H9 (cell line): Measurements from ENCODE around the gene TRIM60. TPM values are rescaled to one million over a fixed set of nuclear protein-coding genes. Genes with fewer than 3 reads are reported as not detected.

Source experiments
- DNase-seq: peaks from one replicate; pipeline ENCODE4 v3.0.0-alpha.2; 2017
- H2AFZ ChIP-seq: one replicate; pipeline ENCODE4 v1.6.1; 2013; ENCODE audit warnings: mild to moderate bottlenecking, low read length, control low read depth, moderate library complexity
- H2AK5ac ChIP-seq: 2 replicates; pipeline ENCODE4 v1.6.1; 2013; ENCODE audit warnings: low read length, control low read depth, mixed read lengths; ENCODE audit not compliant: insufficient read length
- H2BK120ac ChIP-seq: one replicate; pipeline ENCODE4 v1.6.1; 2013; ENCODE audit warnings: low read depth, mild to moderate bottlenecking, low read length, control low read depth, inconsistent platforms; ENCODE audit not compliant: poor library complexity, severe bottlenecking
- H2BK12ac ChIP-seq: 2 replicates; pipeline ENCODE4 v1.6.1; 2013; ENCODE audit warnings: low read length, control low read depth, mixed read lengths, low read depth; ENCODE audit not compliant: insufficient read length
- H2BK15ac ChIP-seq: 2 replicates; pipeline ENCODE4 v1.6.1; 2013; ENCODE audit warnings: low read depth, low read length, control low read depth
- H2BK20ac ChIP-seq: one replicate; pipeline ENCODE4 v1.6.1; 2013; ENCODE audit warnings: low read depth, mild to moderate bottlenecking, low read length, control low read depth, inconsistent platforms; ENCODE audit not compliant: poor library complexity, severe bottlenecking
- H2BK5ac ChIP-seq: 2 replicates; pipeline ENCODE4 v1.6.1; 2013; ENCODE audit warnings: low read length, control low read depth, mixed read lengths; ENCODE audit not compliant: insufficient read length
- H3K14ac ChIP-seq: 2 replicates; pipeline ENCODE4 v1.6.1; 2013; ENCODE audit warnings: low read length, control low read depth; ENCODE audit not compliant: insufficient read depth
- H3K18ac ChIP-seq: 2 replicates; pipeline ENCODE4 v1.6.1; 2013; ENCODE audit warnings: low read depth, mild to moderate bottlenecking, mixed read lengths, low read length, control low read depth; ENCODE audit not compliant: insufficient read length
- H3K23ac ChIP-seq: 2 replicates; pipeline ENCODE4 v1.6.1; 2013; ENCODE audit warnings: low read length, control low read depth, mixed read lengths, low read depth; ENCODE audit not compliant: insufficient read length
- H3K23me2 ChIP-seq: 2 replicates; pipeline ENCODE4 v1.6.1; 2013; ENCODE audit warnings: low read depth, mild to moderate bottlenecking, mixed read lengths, low read length, control low read depth; ENCODE audit not compliant: insufficient read length, poor library complexity, severe bottlenecking
- H3K27ac ChIP-seq: 2 replicates; pipeline ENCODE4 v1.5.1; 2013; ENCODE audit warnings: low read length, control low read depth, mixed read lengths, low read depth; ENCODE audit not compliant: insufficient read length
- H3K27me3 ChIP-seq: 2 replicates; pipeline ENCODE4 v1.6.1; 2013; ENCODE audit warnings: low read length, control low read depth, inconsistent platforms; ENCODE audit not compliant: insufficient read depth
- H3K4ac ChIP-seq: 2 replicates; pipeline ENCODE4 v1.6.1; 2013; ENCODE audit warnings: low read depth, mild to moderate bottlenecking, control low read depth, inconsistent platforms, low read length, moderate library complexity
- H3K4me1 ChIP-seq: 2 replicates; pipeline ENCODE4 v1.6.1; 2013; ENCODE audit warnings: low read length, control low read depth, inconsistent platforms; ENCODE audit not compliant: insufficient read depth
- H3K4me2 ChIP-seq: 2 replicates; pipeline ENCODE4 v1.6.1; 2013; ENCODE audit warnings: low read length, control low read depth, mixed read lengths; ENCODE audit not compliant: insufficient read length, insufficient read depth
- H3K56ac ChIP-seq: 2 replicates; pipeline ENCODE4 v1.6.1; 2013; ENCODE audit warnings: low read depth, mild to moderate bottlenecking, mixed read lengths, low read length, control low read depth; ENCODE audit not compliant: insufficient read length
- H3K79me1 ChIP-seq: 2 replicates; pipeline ENCODE4 v1.6.1; 2013; ENCODE audit warnings: low read depth, mild to moderate bottlenecking, moderate library complexity, low read length, control low read depth, inconsistent platforms; ENCODE audit not compliant: insufficient read depth, poor library complexity, severe bottlenecking
- H3K79me2 ChIP-seq: 2 replicates; pipeline ENCODE4 v1.6.1; 2013; ENCODE audit warnings: low read length, control low read depth, inconsistent platforms; ENCODE audit not compliant: insufficient read depth
- H3K9ac ChIP-seq: 2 replicates; pipeline ENCODE4 v1.6.1; 2013; ENCODE audit warnings: low read length, control low read depth, mixed read lengths; ENCODE audit not compliant: insufficient read length; ENCODE audit errors: extremely low read depth
- H3K9me3 ChIP-seq: one replicate; pipeline ENCODE4 v1.6.1; 2013; ENCODE audit warnings: low read depth, low read length, inconsistent platforms; ENCODE audit not compliant: control insufficient read depth
- H3T11ph ChIP-seq: one replicate; pipeline ENCODE4 v1.6.1; 2013; ENCODE audit warnings: mild to moderate bottlenecking, low read length, control low read depth, inconsistent platforms
- H4K20me1 ChIP-seq: one replicate; pipeline ENCODE4 v1.6.1; 2013; ENCODE audit not compliant: control insufficient read depth, insufficient read length, insufficient read depth
- H4K5ac ChIP-seq: 2 replicates; pipeline ENCODE4 v1.6.1; 2013; ENCODE audit warnings: low read depth, mild to moderate bottlenecking, mixed read lengths, low read length, control low read depth; ENCODE audit not compliant: insufficient read length
- H4K8ac ChIP-seq: replicated peaks from 2 replicates; pipeline ENCODE4 v1.6.1; 2013; ENCODE audit warnings: low read length, control low read depth, mixed read lengths, low read depth; ENCODE audit not compliant: insufficient read length
- H4K91ac ChIP-seq: 2 replicates; pipeline ENCODE4 v1.6.1; 2013; ENCODE audit warnings: low read depth, mild to moderate bottlenecking, moderate library complexity, mixed read lengths, low read length, control low read depth; ENCODE audit not compliant: insufficient read length
- H3K27ac Mint-ChIP-seq, 3 experiments: 2 replicates in 2 of 3; 3 replicates in 1 of 3; pipeline ENCODE4 v1.8.0; 2020 to 2021; ENCODE audit warnings: mixed read lengths in 3 of 3, mild to moderate bottlenecking in 1 of 3, moderate library complexity in 1 of 3
- H3K27me3 Mint-ChIP-seq: 2 replicates; pipeline ENCODE4 v1.8.0; 2021; ENCODE audit warnings: low read depth, mild to moderate bottlenecking, moderate library complexity, mixed read lengths
- H3K36me3 Mint-ChIP-seq, 3 experiments: 2 replicates in 2 of 3; 3 replicates in 1 of 3; pipeline ENCODE4 v1.8.0; 2020 to 2021; ENCODE audit warnings: low read depth in 3 of 3, mixed read lengths in 3 of 3; ENCODE audit not compliant: insufficient read depth in 1 of 3
- H3K4me1 Mint-ChIP-seq, 2 experiments: 2 replicates each; pipeline ENCODE4 v1.8.0; 2020; ENCODE audit warnings: mixed read lengths in 2 of 2
- H3K4me3 Mint-ChIP-seq, 2 experiments: 2 replicates in 1 of 2; 3 replicates in 1 of 2; pipeline ENCODE4 v1.8.0; 2020 to 2021; ENCODE audit warnings: mild to moderate bottlenecking in 2 of 2, mixed read lengths in 2 of 2, moderate library complexity in 1 of 2
- H3K9me3 Mint-ChIP-seq, 2 experiments: 2 replicates in 1 of 2; 3 replicates in 1 of 2; pipeline ENCODE4 v1.8.0; 2020; ENCODE audit warnings: mild to moderate bottlenecking in 2 of 2, mixed read lengths in 2 of 2, moderate library complexity in 1 of 2
- WGBS: extraction: QIAGEN DNeasy Blood & Tissue Kit; methylation state at CpG from one replicate; pipeline ENCODE4 v1.1.7; 2013; ENCODE audit warnings: missing lambda C conversion rate, low lambda C conversion rate, mixed read lengths; ENCODE audit not compliant: insufficient read length; ENCODE audit errors: extremely low coverage; 5-methylcytosine and 5-hydroxymethylcytosine counted together
- total RNA-seq: library from RNA; stranded (reverse); gene quantifications from 2 replicates; pipeline ENCODE4 v1.2.1, GENCODE V29; 2021
- TF ChIP-seq, protein P1 (sequence below): fragments of 200-600 bp; sonication (generic); conservative IDR thresholded peaks from 3 replicates; pipeline ENCODE4 v1.8.0; 2021; ENCODE audit warnings: antibody characterized with exemption, mild to moderate bottlenecking

The TRIM60 gene
- total RNA-seq, 1 experiment from 2014 or later, result not detected

DNA sequence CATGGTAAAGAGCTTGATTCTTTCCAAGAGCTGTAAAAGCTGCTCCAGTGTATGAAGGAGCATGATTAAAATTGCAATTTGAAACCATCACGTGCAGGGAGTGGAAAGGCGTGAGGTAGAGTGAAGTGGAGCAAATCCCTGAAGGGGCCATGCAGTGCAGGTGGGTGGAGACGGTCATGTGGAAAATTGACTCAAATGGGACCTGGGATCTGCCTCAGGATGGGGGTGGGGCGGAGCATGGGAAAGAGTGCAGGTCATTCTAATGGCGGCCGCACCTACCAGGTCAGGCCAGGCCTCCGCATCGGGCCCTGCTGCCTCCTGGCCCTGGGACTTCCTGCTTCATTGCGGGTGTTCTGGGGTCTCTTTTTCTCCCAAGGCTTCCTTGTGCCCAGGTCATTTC lies 25.3 kb upstream of the TRIM60 start:
- Histone ChIP-seq H3K18ac (no peak overlapping the region), H4K5ac (no peak overlapping the region), H3K27ac (no peak overlapping the region), H2AK5ac (no peak overlapping the region), H3K9ac (no peak overlapping the region), H2BK15ac (no peak overlapping the region), H3K79me2 (no peaks in the 10 kb centered on the region), H3K4ac (no peak overlapping the region), H3K4me1 (no peaks in the 10 kb centered on the region), H3K14ac (no peak overlapping the region; the same call in 1 of the 2 replicates), H3K9me3 (no peaks in the 10 kb centered on the region), H3K56ac (no peak overlapping the region), H3K23ac (no peak overlapping the region), H3T11ph (no peak overlapping the region), H4K20me1 (no peaks in the 10 kb centered on the region), H2BK120ac (no peak overlapping the region), H3K27me3 (no peaks in the 10 kb centered on the region), H2BK20ac (no peak overlapping the region), H2BK12ac (no peak overlapping the region), H3K79me1 (no peaks in the 10 kb centered on the region), H2AFZ (no peak overlapping the region), H4K91ac (no peak overlapping the region), H4K8ac (no peak overlapping the region), H3K23me2 (peaks cover 3% of the 10 kb centered on the region), H3K4me2 (no peak overlapping the region), H2BK5ac (no peak overlapping the region)
- Mint-ChIP-seq H3K4me3 (no peak overlapping the region), H3K36me3 (no peaks in the 10 kb centered on the region), H3K4me1 (peaks cover 21 to 24% of the 10 kb centered on the region in 2 experiments), H3K27me3 (peaks cover 4% of the 10 kb centered on the region; the same call in 1 of the 2 replicates), H3K9me3 (no peaks in the 10 kb centered on the region), H3K27ac (no peak overlapping the region)
- TF ChIP-seq, protein P1, sequence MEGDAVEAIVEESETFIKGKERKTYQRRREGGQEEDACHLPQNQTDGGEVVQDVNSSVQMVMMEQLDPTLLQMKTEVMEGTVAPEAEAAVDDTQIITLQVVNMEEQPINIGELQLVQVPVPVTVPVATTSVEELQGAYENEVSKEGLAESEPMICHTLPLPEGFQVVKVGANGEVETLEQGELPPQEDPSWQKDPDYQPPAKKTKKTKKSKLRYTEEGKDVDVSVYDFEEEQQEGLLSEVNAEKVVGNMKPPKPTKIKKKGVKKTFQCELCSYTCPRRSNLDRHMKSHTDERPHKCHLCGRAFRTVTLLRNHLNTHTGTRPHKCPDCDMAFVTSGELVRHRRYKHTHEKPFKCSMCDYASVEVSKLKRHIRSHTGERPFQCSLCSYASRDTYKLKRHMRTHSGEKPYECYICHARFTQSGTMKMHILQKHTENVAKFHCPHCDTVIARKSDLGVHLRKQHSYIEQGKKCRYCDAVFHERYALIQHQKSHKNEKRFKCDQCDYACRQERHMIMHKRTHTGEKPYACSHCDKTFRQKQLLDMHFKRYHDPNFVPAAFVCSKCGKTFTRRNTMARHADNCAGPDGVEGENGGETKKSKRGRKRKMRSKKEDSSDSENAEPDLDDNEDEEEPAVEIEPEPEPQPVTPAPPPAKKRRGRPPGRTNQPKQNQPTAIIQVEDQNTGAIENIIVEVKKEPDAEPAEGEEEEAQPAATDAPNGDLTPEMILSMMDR, result no peak
- whole genome bisulfite sequencing, result no CpG with 5 or more reads among the region's 9 CpGs
- DNase-seq, result no peak
